GF-D8 (cell line): ENCODE results near the gene TTC32.

Experiments
- DNase-seq: peaks from one replicate; lab custom pipeline; 2025; lab: John Stamatoyannopoulos, UW

Gene TTC32

DNA sequence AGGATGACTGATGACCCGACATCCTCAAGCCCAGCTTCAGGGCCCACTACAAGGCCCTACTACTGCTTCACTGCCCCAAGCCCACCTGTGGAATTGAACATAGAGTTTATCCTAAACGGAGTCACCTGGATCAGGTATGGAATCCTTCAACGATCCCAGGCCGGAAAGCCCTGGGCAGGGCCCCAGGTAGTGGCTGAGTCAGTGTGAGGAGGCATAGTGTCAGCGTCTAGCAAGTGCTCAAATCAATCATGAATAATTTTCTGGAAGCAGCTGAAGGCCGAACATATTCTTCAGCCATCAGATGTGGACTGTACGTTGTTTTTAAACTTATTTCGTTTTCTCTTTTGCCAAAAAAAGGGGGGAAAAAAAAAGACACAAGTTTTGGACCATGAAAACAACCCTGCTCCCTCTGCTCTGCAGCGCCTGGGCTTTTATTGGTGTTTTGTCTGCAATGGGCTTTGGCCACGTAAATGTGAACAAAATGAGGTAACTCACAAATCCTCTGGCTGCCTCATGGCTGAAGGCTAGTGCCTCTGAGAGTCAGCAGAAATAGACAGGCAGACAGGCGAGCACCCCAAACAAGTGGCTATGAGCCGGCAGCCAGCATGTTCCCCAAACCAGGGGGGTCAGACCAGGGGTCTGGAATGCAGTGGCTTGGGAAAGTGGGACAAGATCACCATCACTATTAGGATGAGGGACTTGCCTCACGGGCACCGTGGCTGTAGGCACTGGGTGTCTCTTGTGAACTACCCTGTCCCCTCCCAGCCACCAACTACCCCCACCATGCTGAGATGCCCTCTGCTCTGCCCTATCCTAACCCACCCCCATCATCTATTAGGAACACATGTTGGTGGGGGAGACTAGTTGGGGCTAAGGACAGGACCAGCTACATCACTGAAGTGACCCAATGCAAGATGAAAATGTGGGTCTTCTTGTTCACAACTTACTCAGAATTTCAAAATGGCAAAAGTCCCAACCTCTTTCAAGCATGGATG, 51.4 kb downstream of the TTC32 start:
- no peak for DNase-seq

DNA sequence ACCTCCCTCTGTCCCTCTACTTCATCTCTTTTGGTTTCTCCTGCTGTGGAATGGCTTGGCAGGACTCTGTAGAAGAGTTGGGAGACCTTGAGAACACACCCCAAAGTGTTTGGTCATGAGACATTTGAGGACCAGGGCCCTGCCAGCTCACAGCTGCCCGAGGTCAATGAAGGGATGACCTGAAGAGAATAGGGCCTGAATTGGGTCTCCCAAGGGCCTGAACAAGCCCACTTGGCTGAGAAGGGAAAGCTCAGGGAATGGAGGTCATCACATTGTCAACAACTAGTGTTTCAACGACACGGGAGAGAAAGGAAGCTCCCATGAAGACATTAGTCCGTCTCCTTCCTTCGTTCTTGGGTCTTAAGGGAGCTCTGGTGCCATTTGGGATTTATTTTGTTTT, 52.8 kb downstream of the TTC32 start:
- DNase-seq = no peak

DNA sequence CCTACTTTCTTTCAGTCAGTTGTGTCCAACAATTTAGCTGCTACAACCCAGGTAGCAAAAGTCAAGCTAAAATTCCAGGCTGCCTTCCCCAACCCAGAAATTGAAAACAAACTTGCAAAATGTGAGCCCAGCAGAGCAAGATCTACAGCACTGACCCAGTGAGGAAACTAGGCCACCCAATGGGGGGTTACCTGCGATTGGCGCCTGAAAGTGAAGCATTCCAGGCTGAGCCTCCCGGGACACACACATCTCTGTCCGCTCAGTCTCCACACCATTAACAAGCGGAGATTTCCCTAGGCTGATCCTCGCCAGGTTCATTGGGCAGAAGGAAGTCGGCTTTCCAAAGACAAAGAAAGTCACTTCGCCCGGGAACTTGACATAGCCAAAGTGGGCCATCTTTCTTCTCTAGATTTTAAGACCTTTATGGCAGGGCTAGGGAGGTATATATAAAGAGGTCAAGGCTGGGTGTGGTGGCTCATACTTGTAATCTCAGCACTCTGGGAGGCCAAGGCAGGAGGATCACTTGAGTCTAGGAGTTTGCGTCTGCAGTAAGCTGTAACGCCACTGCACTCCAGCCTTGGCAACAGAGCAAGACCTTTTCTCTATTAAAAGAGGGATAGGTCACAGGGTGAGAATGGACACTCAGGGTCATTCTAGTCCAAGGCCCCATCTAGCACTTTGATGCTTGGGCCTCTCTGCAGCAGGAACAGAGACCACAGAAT, 53.6 kb downstream of the TTC32 start:
- no peak for DNase-seq

DNA sequence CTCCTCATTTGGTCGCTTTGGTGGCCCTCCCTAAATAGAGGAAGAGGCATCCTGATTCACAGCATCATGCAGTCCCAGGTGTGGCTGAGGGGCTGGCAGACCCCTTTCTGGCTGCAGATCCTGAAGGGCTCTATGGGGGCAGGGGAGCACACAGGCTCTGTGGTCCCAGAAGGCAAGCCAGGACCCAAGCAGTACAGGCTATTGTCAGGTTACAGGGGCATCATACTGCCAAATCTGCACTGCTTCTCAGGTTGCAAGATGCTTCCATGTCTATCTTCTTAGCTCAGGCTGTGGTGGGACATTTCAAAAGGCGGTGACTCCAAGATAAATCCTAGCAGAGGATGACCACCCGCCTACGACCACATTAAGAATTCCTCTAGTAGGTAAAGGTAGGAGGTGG, 54.3 kb downstream of the TTC32 start:
- no peak for DNase-seq
